ENCODE results near the gene YJU2.

YJU2 gene

DNA sequence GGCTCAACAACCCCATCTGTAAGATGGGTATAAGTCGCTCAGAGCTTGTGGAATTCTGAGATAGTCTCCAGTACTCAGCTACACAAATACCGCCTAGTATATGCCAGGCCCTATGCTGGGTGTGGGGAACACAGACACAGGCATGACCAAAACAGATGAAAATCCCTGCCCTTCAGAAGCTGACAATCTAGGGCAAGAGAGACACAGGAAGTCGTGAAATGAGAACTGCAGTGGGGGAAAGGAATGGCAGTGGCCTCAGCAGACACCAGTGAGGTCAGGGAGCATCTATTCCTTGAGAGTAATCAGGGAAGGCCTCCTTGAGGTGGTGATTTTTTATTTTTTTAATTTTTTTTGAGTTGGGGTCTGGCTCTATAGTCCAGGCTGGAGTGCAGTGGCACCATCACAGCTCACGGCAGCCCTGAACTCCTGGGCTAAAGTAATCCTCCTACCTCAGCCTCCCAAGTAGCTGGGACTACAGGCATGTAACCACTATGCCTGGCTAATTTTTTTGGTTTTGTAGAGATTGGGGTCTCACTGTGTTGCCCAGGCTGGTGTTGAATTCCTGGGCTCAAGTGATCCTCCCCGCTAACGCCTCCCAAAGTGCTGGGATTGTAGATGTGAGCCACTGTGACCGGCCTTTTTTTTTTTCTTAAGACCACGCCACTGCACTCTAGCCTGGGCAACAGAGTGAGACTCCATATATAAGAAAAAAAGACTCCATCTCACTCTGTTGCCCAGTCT lies 52.1 kb downstream of the YJU2 start:
- DNase-seq (ENCODE audit: low spot score): no peak

DNA sequence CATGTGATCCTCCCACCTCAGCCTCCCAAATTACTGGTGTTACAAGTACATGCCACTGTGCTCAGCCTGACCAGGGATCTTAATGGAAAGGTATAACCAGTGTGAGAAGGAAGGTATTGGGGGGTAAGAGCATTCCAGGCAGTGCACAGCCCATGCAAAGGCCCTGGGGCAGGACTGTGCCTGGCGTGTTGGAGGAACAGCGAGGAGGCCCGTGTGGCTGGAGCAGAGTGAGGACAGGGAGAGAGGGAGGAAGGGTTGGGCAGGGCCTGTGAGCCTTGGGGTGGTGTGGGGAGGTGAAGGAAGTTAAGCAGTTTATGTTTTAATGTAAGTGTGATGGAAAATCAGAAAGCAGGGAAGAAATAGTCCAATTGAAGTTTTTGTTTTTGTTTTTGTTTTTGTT lies 53.7 kb downstream of the YJU2 start:
- DNase-seq (ENCODE audit: low spot score): no peak

DNA sequence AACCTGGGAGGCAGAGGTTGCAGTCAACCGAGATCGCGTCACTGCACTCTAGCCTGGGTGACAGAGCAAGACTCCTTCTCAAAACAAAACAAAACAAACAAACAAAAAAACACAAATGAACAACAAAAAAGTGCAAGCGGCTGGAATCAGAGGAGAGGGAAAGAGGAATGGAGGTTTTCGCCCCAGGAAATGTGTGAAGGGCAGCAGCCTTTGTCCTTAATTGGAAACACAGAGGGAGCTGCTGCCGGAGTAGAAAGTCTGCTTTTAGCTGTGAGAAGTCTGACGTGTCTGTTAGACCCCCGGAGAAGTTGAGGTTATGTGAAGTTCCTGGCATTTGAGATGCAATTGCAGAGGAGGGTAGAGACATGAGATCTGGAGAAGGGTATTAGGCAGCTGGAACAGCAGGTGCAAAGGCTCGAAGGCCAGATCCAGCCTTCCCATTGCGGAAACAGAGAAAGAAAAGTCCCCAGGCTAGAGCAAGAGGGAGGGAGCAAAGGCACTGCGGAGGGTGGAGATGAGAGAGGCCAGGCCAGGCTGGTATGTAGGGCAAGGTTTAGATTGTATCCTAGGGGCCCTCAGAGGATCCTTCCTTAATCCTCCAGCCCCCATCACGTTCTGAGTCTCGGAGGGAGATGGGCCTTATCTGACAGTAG lies 54.8 kb downstream of the YJU2 start:
- no peak for DNase-seq (ENCODE audit: low spot score)

DNA sequence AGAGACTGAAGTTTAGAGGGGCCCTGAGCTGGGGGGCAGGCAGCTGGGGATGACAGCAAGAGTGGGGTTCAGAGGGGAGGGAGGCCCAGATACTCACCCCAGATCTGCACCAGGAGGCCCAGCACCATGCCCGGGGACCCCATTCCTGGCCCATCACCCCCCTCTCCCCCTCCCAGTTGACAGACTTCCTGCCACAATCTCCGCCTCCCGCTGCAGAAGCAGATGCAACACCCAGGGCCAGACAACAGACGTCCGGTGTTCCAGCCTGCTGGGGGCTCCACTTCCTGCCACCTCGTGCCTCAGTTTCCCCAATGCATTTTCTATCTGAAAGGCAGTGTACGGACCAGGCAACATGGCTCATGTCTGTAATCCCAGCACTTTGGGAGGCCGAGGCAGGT lies 55.4 kb downstream of the YJU2 start, which contains the start of gene TMIGD2:
Gene TMIGD2 (minus strand): TSS at position 147 of the 398 bp plus-strand sequence. CDS start 4 bp downstream, at position 143.
- DNase-seq (ENCODE audit: low spot score): no peak

DNA sequence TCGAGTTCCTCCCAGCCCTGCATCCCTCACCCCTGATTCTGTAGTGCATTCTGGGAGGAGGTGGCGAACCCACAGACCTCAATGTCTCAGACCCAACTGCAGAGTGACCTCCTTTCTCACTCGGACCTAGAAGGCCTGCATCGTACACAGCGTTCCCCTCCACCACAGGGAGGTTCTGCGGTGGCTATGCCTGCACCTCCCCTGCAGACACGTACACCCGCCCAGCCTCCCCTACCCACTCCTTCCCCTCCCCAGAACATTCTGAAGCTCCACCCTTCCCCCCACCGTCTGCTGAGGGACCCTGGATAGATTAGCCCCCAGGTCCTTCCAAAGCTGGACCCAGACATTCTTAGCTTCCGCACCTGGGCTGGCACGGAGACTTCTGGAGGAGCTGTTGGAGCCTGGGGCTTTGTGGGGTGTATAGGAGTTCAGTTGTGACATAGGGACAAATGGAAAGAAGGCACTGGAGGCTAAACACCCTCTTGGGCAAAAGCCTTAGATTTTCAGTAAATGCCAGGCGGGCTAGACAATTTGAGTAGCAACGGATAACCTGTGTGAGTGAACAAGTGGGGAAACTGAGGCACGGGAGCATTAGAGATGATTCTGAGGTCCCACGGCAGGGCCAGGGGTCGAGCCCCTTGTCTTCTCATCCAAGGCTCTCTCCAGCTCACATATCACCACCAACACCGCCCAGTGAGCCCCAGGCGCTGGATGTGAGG lies 57.1 kb downstream of the YJU2 start:
- DNase-seq (ENCODE audit: low spot score): no peak

DNA sequence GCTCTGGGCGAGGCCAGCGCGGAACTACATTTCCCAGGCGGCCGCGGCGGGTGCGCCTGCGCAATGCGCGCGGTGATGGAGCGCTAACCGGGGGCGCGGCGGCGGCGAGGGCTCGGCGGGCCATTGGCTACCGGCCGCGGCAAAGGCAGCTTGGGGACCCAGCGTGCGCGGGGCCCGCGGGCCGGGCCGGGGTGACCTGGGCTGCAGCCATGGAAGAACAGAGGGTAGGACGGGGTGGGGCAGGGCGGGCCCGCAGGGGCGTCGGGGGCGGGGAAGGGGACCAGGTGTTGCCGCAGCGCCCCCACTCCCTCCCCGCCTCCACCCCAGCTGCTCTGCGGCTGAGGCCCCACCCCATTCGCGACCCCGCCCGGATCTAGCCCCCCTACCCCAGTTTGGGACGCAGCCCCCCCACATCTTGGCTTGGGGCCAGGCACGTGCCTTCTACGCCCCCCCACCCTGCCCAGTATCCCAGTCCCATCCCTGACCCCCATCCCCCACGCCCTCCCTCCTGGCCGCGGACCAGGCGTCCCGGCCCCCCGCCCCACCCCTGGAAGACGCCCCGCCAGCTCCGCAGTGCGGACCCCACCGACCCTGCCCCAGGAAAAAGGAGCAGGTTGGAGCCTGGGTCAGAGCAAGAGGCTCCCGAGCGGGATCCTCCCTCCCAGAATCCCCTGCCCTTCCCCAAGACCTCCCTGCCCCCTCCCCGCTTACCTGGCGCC lies 57.8 kb downstream of the YJU2 start, which contains the start of gene FSD1:
Gene FSD1 (plus strand): TSS at position 61 of the 719 bp plus-strand sequence. CDS start 149 bp downstream, at position 210.
- peak; percentile 53 for DNase-seq (ENCODE audit: low spot score)

DNA sequence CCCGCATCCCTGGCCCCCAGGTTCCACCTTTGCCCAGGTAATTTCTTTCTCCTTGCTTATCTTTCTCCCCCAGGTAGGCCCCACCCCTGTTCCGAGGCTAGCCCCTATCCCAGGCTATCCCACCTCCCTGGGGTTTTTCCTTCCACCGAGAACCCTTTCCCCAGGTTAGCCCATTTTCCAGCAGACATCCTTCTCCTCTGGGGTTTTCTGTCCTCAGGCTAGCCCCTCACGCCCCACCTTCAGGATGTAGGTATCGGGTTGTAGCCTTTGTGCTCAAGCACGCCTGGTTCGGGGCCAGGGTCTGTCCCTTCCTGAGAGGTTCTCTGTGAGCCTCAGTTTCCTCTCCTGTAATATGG lies 58.4 kb downstream of the YJU2 start:
- DNase-seq (ENCODE audit: low spot score): no peak

DNA sequence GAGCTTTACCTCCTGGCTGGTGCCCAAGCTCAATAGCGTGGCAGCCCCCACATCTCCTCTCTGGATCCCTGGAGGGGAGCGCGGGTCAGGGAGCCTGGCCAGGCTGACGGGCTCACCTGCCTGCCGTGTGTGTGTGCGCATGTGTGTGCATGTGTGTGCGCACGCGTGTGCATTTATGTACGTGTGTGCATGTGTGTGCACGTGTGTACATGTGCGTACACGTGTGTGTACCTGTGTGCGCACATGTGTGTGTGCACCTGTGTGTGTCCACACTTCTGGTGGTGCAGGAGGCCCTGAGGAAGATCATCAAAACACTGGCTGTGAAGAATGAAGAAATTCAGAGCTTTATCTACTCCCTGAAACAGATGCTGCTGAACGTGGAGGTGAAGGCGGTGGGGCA lies 58.8 kb downstream of the YJU2 start:
- no peak for DNase-seq (ENCODE audit: low spot score)

DNA sequence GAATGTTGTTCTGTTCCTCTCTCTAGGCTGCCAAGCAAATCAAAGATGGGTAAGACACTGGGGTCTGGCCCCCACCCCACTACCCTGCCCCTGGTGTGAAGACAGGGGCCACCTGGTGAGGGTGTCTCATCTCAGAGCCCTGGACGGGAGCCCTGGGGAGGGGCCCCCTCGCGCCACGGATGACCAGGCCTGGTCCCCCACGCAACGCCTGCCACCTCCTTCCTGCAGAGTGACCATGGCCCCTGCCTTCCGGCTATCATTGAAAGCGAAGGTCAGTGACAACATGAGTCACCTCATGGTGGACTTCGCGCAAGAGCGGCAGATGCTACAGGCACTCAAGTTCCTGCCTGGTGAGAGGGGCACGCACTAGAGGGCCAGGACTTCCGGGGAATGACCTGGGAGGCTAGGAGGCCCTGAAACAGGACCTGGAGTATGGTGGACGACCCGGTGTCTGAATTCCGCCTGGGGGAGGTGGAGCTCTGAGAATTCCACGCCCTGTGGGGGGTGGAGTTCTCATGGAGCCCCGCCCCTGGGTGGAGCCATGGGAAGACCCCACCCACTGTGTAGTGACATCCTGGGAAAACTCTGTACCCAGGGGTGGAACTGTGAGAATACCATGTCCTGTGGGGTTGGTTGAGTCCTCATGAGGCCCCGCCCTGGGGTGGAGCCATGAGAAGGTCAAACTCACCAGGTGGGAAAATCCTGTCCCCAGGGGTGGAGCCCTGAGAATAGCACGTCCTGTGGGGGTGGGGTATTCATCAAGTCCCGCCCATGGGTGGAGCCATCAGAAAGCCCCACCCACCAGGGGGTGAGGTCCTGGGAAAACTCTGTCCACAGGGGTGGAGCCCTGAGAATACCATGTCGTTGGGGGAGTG lies 63.6 kb downstream of the YJU2 start:
- no peak for DNase-seq (ENCODE audit: low spot score)

DNA sequence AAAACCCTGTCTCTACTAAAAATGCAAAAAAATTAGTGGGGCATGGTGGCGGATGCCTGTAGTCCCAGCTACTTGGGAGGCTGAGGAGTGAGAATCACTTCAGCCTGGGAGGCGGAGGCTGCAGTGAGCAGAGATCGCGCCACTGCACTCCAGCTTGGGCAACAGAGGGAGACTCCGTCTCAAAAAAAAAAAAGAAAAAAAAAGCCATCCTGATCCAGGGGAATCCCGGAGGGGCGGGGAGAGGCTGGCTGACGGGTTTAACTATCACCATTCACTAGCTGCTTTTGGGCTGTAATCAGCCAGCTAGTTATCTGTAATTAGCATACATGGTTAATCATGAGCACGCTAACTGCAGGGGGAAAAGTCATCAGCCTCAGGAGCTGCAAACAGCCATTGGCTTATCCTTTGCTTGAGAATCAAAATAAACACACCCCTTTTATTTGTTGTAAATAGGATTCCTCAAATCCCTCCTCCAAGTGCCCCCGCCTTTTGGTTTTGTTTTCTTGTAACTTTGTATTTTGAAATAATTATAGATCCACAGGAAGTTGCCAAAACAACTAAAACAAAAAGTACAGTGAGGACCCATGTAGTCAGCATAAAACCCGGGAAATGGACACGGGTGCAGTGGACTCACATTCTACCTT lies 67.1 kb downstream of the YJU2 start:
- DNase-seq (ENCODE audit: low spot score): no peak

DNA sequence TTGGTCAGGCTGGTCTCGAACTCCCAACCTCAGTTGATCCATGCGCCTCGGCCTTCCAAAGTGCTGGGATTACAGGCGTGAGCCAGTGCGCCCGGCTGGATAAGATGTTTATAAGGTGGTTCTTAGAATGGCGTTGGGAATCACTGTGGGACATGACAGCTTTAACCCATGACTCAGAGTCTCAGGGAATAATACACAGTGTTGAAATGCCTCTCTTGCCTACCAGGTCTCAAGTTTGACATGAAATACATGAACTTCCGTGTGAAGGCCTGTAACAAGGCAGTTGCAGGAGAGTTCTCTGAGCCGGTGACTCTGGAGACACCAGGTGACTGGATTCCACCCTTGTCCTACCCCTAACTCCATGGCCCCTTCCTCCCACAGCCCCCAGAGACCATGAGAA lies 70.1 kb downstream of the YJU2 start:
- no peak for DNase-seq (ENCODE audit: low spot score)

DNA sequence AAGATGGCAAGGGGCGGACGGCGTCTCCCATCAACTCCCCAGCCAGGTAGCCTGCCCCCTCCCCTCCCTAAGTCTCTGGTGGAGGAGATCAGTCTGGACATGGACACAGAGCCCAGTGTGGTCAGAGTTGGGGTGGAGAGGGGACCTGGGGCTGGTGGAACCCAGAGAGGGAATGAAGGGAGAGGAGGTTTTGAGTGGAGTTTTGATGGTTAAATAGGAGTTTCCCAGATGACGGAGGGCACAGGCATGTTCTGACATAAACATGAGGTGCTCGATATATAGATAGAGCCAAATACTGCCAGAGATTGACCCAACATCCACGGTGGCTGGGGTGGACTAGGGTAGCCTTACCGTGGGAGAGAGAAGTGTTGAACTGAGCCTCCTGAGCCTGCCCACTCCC lies 71.6 kb downstream of the YJU2 start:
- DNase-seq (ENCODE audit: low spot score): no peak

All from CD4-positive, alpha-beta T cell treated with Interleukin-15 for 4 hours (primary cell).